Kidney epithelial cell (primary cell): Measurements from ENCODE around the gene BCAR1. TPM values are rescaled to one million over a fixed set of nuclear protein-coding genes. Genes with fewer than 3 reads are reported as not detected.
"Not testable (repeated sequence)": the region's sequence is repeated elsewhere in the genome, so short reads cannot be mapped to it uniquely, and the experiment has no call there.

Experiments used
- DNase-seq: peaks from one replicate; pipeline ENCODE4 v3.0.0-alpha.2; 2010; ENCODE audit warnings: low read depth
- H3K27me3 ChIP-seq: 2 replicates; pipeline ENCODE4 v1.6.0; 2011; ENCODE audit warnings: low read length; ENCODE audit not compliant: control insufficient read depth, insufficient read depth
- H3K36me3 ChIP-seq: 2 replicates; pipeline ENCODE4 v1.5.1; 2011; ENCODE audit warnings: low read length; ENCODE audit not compliant: control insufficient read depth, insufficient read depth
- H3K4me3 ChIP-seq: 2 replicates; pipeline ENCODE4 v1.5.1; 2011; ENCODE audit warnings: low read depth, mild to moderate bottlenecking, control low read depth, low read length
- CTCF ChIP-seq: IDR thresholded peaks from 2 replicates; pipeline ENCODE4 v1.5.1; 2011; ENCODE audit warnings: mild to moderate bottlenecking, moderate library complexity, low read length, control low read depth, inconsistent platforms; ENCODE audit not compliant: insufficient read depth, poor library complexity, severe bottlenecking
- total RNA-seq: library from RNA; depleted of rRNA; stranded (reverse); fragments of >200 nt; gene quantifications from 2 replicates; pipeline ENCODE4 v1.2.3, GENCODE V29; 2015

The BCAR1 gene
- total RNA-seq, 1 donor from 2014 or later: 93.8 TPM

GRCh38 chr16:75286389-75286788, 35.0 kb upstream of the BCAR1 start:
- no peak for DNase-seq

GRCh38 chr16:75282466-75283281, 31.2 kb upstream of the BCAR1 start:
- DNase-seq: no peak
- no peaks in the 10 kb centered on the region for H3K36me3 ChIP-seq
- no peak overlapping the region for H3K4me3 ChIP-seq
- no peaks in the 10 kb centered on the region for H3K27me3 ChIP-seq
- no peak for TF ChIP-seq CTCF

More at GRCh38 chr16:75286389-75286788, 35.0 kb upstream of the BCAR1 start:
- Histone ChIP-seq H3K4me3 (no peak overlapping the region), H3K27me3 (no peaks in the 10 kb centered on the region), H3K36me3 (no peaks in the 10 kb centered on the region)
- TF ChIP-seq CTCF: no peak

GRCh38 chr16:75281826-75282225, 30.4 kb upstream of the BCAR1 start:
- no peak for TF ChIP-seq CTCF
- no peaks in the 10 kb centered on the region for H3K36me3 ChIP-seq
- DNase-seq: no peak

GRCh38 chr16:75281009-75281408, 29.6 kb upstream of the BCAR1 start:
- DNase-seq, H3K27me3 ChIP-seq, H3K36me3 ChIP-seq, H3K4me3 ChIP-seq: not testable (repeated sequence)

More at GRCh38 chr16:75281826-75282225, 30.4 kb upstream of the BCAR1 start:
- Histone ChIP-seq H3K4me3 (no peak overlapping the region), H3K27me3 (no peaks in the 10 kb centered on the region)

GRCh38 chr16:75280331-75280804, 28.9 kb upstream of the BCAR1 start:
- no peaks in the 10 kb centered on the region for H3K27me3 ChIP-seq
- DNase-seq: no peak

GRCh38 chr16:75279305-75279704, 27.9 kb upstream of the BCAR1 start:
- Histone ChIP-seq H3K27me3 (no peaks in the 10 kb centered on the region), H3K36me3 (no peaks in the 10 kb centered on the region), H3K4me3 (no peak overlapping the region)
- DNase-seq: no peak
- no peak for TF ChIP-seq CTCF

More at GRCh38 chr16:75280331-75280804, 28.9 kb upstream of the BCAR1 start:
- TF ChIP-seq CTCF: no peak
- Histone ChIP-seq H3K36me3 (no peaks in the 10 kb centered on the region), H3K4me3 (no peak overlapping the region)
